K562 (cell line): ENCODE data around the gene ZNF318. TPM values are rescaled to one million over a fixed set of nuclear protein-coding genes. Genes with fewer than 3 reads are reported as not detected.
A peak's percentile ranks its signal among the peaks of the same experiment; 100 is the strongest.

Experiments used
- ASH1L ChIP-seq: fragments of 450-650 bp; IDR thresholded peaks from 2 replicates; pipeline ENCODE4 v1.6.1; 2018; ENCODE audit warnings: borderline replicate concordance, mild to moderate bottlenecking, low read depth; ENCODE audit not compliant: partially characterized antibody
- CBFB ChIP-seq: sonication (generic); formaldehyde crosslinking; IDR thresholded peaks from 2 replicates; pipeline ENCODE4 v1.4.0; 2020; ENCODE audit warnings: mild to moderate bottlenecking, missing genetic modification reagents
- CEBPG ChIP-seq, 3 experiments: fragments of 200-800 bp in 1 of 3; sonication (Bioruptor generic) in 1 of 3; sonication (generic) in 1 of 3; formaldehyde crosslinking in 1 of 3; IDR thresholded peaks in 2 of 3; conservative IDR thresholded peaks in 1 of 3; 2 replicates each; pipeline versions ENCODE4 v1.6.1 to v1.8.0; 2016 to 2022; ENCODE audit warnings: missing compliant biosample characterization in 2 of 3, missing genetic modification characterization in 2 of 3, mild to moderate bottlenecking in 1 of 3, missing genetic modification reagents in 1 of 3
- CREM ChIP-seq: IDR thresholded peaks from 2 replicates; pipeline ENCODE4 v1.6.1; 2014; ENCODE audit warnings: antibody characterized with exemption, low read depth
- CSDE1 ChIP-seq, 2 experiments: fragments of 450-650 bp; IDR thresholded peaks; 2 replicates each; pipeline ENCODE4 v1.6.1; 2016; ENCODE audit warnings: mild to moderate bottlenecking in 1 of 2
- DDX20 ChIP-seq: fragments of 450-650 bp; IDR thresholded peaks from 2 replicates; pipeline ENCODE4 v1.6.1; 2016; ENCODE audit warnings: missing genetic modification characterization, low read depth, mild to moderate bottlenecking, missing compliant biosample characterization, moderate library complexity
- EP300 ChIP-seq: IDR thresholded peaks from 2 replicates; pipeline ENCODE4 v1.6.1; 2012; ENCODE audit warnings: low read length, improper control_type of control experiment
- FOXA3 ChIP-seq, 2 experiments: fragments of 450-650 bp in 1 of 2; sonication (generic) in 1 of 2; formaldehyde crosslinking; IDR thresholded peaks in 1 of 2; conservative IDR thresholded peaks in 1 of 2; 2 replicates each; pipeline versions ENCODE4 v1.4.0 to v1.8.0; 2020 to 2022; ENCODE audit warnings: mild to moderate bottlenecking in 2 of 2, missing genetic modification reagents in 1 of 2
- FOXP1 ChIP-seq: sonication (generic); formaldehyde crosslinking; IDR thresholded peaks from 2 replicates; pipeline ENCODE4 v1.8.0; 2022; ENCODE audit warnings: mild to moderate bottlenecking, missing genetic modification reagents
- HLTF ChIP-seq: fragments of 450-650 bp; IDR thresholded peaks from 2 replicates; pipeline ENCODE4 v1.6.1; 2016
- HSF4 ChIP-seq: fragments of 250-450 bp; sonication (Bioruptor Pico); IDR thresholded peaks from 2 replicates; pipeline ENCODE4 v2.1.2; 2022; ENCODE audit warnings: mild to moderate bottlenecking, moderate library complexity, borderline replicate concordance
- KAT7 ChIP-seq: sonication (generic); formaldehyde crosslinking; IDR thresholded peaks from 2 replicates; pipeline ENCODE4 v1.8.0; 2022; ENCODE audit warnings: missing genetic modification reagents, mild to moderate bottlenecking, borderline replicate concordance
- MYBL2 ChIP-seq, 2 experiments: fragments of 450-650 bp in 1 of 2; sonication (generic) in 1 of 2; formaldehyde crosslinking in 1 of 2; IDR thresholded peaks; 2 replicates each; pipeline versions ENCODE4 v1.6.1 to v1.8.1; 2017 to 2022; ENCODE audit warnings: borderline replicate concordance in 1 of 2, inconsistent platforms in 1 of 2, low read depth in 1 of 2, mild to moderate bottlenecking in 1 of 2, missing genetic modification reagents in 1 of 2, moderate library complexity in 1 of 2
- SMAD3 ChIP-seq: fragments of 450-650 bp; formaldehyde crosslinking; conservative IDR thresholded peaks from 2 replicates; pipeline ENCODE4 v1.4.0; 2020; ENCODE audit warnings: mild to moderate bottlenecking
- SMC3 ChIP-seq: conservative IDR thresholded peaks from 2 replicates; pipeline ENCODE4 v1.6.1; 2011; ENCODE audit warnings: low read depth, low read length, improper control_type of control experiment; ENCODE audit not compliant: insufficient read depth
- TSC22D4 ChIP-seq: fragments of 450-650 bp; IDR thresholded peaks from 2 replicates; pipeline ENCODE4 v1.6.1; 2016; ENCODE audit warnings: missing genetic modification characterization, missing biosample characterization, control low read depth
- ZNF134 ChIP-seq: fragments of 250-450 bp; sonication (Bioruptor Pico); conservative IDR thresholded peaks from 2 replicates; pipeline ENCODE4 v1.4.0; 2020
- ZNF3 ChIP-seq: fragments of 250-450 bp; sonication (Bioruptor Pico); IDR thresholded peaks from 2 replicates; pipeline ENCODE4 v1.5.0; 2021; ENCODE audit warnings: mild to moderate bottlenecking, moderate library complexity
- ZNF551 ChIP-seq: fragments of 250-450 bp; sonication (Bioruptor Pico); IDR thresholded peaks from 2 replicates; pipeline ENCODE4 v1.5.0; 2021; ENCODE audit warnings: mild to moderate bottlenecking, moderate library complexity
- polyA plus RNA-seq, 8 experiments: library from polyadenylated mRNA; depleted of rRNA in 4 of 8; stranded (reverse) in 5 of 8; unstranded in 3 of 8; fragments of >200 nt; fragmentation: Nextera tagmentation in 2 of 8; fragmentation: Illumina TruSeq in 1 of 8; extraction: Ambion mirVana in 2 of 8; extraction: Trizol in 1 of 8; gene quantifications; 2 replicates each; pipeline versions ENCODE4 v1.2.1 to v1.2.3, GENCODE V29; 2011 to 2014; ENCODE audit warnings: inconsistent platforms in 1 of 8, missing spikeins in 1 of 8
- total RNA-seq, 7 experiments: library from RNA; depleted of rRNA in 6 of 7; stranded (reverse); fragments of >200 nt in 6 of 7; fragmentation: Illumina TruSeq in 2 of 7; extraction: Trizol in 2 of 7; gene quantifications; 2 replicates each; pipeline versions ENCODE4 v1.2.1 to v1.2.3, GENCODE V29; 2011 to 2021; ENCODE audit warnings: low replicate concordance in 1 of 7
- TF ChIP-seq, protein P1 (sequence below), 2 experiments: fragments of 250-450 bp in 1 of 2; fragments of 450-650 bp in 1 of 2; sonication (Bioruptor Pico) in 1 of 2; IDR thresholded peaks; 2 replicates each; pipeline versions ENCODE4 v1.6.1 to v1.8.0; 2016 to 2021; ENCODE audit warnings: mild to moderate bottlenecking in 2 of 2, moderate library complexity in 2 of 2, missing compliant biosample characterization in 1 of 2, missing genetic modification characterization in 1 of 2
- TF ChIP-seq, protein P2 (sequence below), 3 experiments: IDR thresholded peaks in 2 of 3; conservative IDR thresholded peaks in 1 of 3; 2 replicates each; pipeline ENCODE4 v1.5.1; 2011 to 2012; ENCODE audit warnings: low read length in 3 of 3, mild to moderate bottlenecking in 3 of 3, control low read depth in 2 of 3, improper control_type of control experiment in 1 of 3, inconsistent platforms in 1 of 3, low read depth in 1 of 3, mixed read lengths in 1 of 3, moderate library complexity in 1 of 3; ENCODE audit not compliant: insufficient read depth in 2 of 3

The ZNF318 gene
- total and polyA plus RNA-seq, 9 of the 15 experiments (the other 6 are each of a cell fraction or from before 2014, with no cell fraction given): 3.2 to 19.0 (median 9.2) TPM

DNA sequence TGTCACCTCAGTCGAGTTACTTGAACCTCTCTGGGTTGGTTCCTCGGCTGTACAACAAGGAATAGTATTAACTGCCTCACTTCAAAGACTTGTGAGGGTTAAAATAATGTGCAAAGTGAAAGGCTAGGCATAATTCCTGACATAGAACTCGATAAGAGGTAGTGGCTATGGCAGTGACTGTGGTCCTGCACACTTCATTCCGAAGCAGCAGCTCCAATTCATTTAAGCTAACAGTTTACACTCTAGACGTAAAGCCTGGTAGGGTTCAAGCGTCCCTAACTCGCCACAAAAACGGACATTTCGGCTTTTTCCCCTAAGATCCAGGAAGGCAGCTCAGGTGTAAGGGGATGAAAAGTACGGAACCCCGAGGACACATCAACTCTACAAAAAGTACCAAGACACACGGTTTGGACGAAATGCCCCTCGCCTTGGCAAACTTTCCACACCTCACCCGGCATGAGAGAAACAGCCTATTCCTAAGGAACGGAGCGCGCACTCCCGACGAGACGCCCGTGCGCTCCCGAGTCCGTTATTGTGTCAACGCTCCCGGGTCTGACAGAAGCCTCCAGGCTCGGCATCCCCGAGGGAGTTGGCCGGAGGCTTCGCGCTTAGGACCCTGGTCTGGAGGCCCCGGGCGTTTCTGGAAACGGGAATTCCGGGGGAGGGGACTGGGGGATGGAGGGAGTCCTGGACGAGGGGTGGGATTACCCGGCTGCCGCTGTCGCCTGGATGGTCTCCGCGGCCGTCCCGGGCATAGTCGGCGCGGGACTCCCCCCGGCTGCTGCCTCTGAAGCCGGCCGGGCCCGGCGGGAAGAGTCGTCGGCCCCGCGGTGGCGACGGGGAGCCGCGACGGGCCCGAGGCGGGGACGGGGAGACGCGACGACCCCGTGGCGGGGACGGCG is 937 bp downstream of the ZNF318 start (continued):
- TF ChIP-seq FOXA3 (CRISPR knock-in tag; conservative IDR thresholded peaks at IDR 0.05 in 1 of 2, IDR thresholded peaks at IDR 0.05 in 1 of 2): 0 out of 4 replicates have a peak, but pooled peaks of 1 of the 2 experiments have one; percentile 16
- TF ChIP-seq TSC22D4 (tag): no peak
- no peak for TF ChIP-seq ZNF134 (CRISPR knock-in tag)
- TF ChIP-seq HLTF: no peak
- TF ChIP-seq, protein P1, sequence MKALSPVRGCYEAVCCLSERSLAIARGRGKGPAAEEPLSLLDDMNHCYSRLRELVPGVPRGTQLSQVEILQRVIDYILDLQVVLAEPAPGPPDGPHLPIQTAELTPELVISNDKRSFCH (CRISPR knock-in tag; IDR thresholded peaks at IDR 0.05): no peak
- TF ChIP-seq, protein P1 (tag; IDR thresholded peaks at IDR 0.05): 0 out of 2 replicates have a peak, but pooled peaks have one; percentile 15
- no peak for TF ChIP-seq EP300
- peak; percentile 63; the same call in 1 of the 2 replicates for TF ChIP-seq CBFB (CRISPR knock-in tag)
- TF ChIP-seq ASH1L: no peak
- TF ChIP-seq CEBPG (CRISPR knock-in tag; IDR thresholded peaks at IDR 0.05): 0 out of 2 replicates have a peak, but pooled peaks have one; percentile 22
- no peak for TF ChIP-seq CEBPG (tag; conservative IDR thresholded peaks at IDR 0.05 in 1 of 2, IDR thresholded peaks at IDR 0.05 in 1 of 2)
- no peak for TF ChIP-seq SMC3
- no peak for TF ChIP-seq DDX20
- TF ChIP-seq CSDE1 (IDR thresholded peaks at IDR 0.05): no peak
- no peak for TF ChIP-seq SMAD3
- TF ChIP-seq KAT7 (CRISPR knock-in tag): peak; percentile 60; the same call in 1 of the 2 replicates
- no peak for TF ChIP-seq MYBL2 (IDR thresholded peaks at IDR 0.05; ENCODE audit: low read depth)
- TF ChIP-seq MYBL2 (CRISPR knock-in tag; IDR thresholded peaks at IDR 0.05; ENCODE audit: borderline replicate concordance): no peak
- TF ChIP-seq, protein P2, sequence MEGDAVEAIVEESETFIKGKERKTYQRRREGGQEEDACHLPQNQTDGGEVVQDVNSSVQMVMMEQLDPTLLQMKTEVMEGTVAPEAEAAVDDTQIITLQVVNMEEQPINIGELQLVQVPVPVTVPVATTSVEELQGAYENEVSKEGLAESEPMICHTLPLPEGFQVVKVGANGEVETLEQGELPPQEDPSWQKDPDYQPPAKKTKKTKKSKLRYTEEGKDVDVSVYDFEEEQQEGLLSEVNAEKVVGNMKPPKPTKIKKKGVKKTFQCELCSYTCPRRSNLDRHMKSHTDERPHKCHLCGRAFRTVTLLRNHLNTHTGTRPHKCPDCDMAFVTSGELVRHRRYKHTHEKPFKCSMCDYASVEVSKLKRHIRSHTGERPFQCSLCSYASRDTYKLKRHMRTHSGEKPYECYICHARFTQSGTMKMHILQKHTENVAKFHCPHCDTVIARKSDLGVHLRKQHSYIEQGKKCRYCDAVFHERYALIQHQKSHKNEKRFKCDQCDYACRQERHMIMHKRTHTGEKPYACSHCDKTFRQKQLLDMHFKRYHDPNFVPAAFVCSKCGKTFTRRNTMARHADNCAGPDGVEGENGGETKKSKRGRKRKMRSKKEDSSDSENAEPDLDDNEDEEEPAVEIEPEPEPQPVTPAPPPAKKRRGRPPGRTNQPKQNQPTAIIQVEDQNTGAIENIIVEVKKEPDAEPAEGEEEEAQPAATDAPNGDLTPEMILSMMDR (IDR thresholded peaks at IDR 0.05 in 2 of 3, conservative IDR thresholded peaks at IDR 0.05 in 1 of 3; ENCODE audit: insufficient read depth in 2 of 3, low read depth in 1 of 3, low read length in 3 of 3): no peak
- peak; percentile 15; the same call in 1 of the 2 replicates for TF ChIP-seq FOXP1 (CRISPR knock-in tag)
- no peak for TF ChIP-seq ZNF551 (CRISPR knock-in tag)
- TF ChIP-seq ZNF3 (CRISPR knock-in tag): no peak
- no peak for TF ChIP-seq HSF4
- TF ChIP-seq CREM: peak; percentile 10; the same call in 1 of the 2 replicates
